H1 (cell line): ENCODE results near the gene WDR45. TPM values are rescaled to one million over a fixed set of nuclear protein-coding genes. Genes with fewer than 3 reads are reported as not detected.
A peak's percentile ranks its signal among the peaks of the same experiment; 100 is the strongest.

ENCODE experiments used
- ASH2L ChIP-seq: fragments of 200-600, 300-600 bp; sonication (generic); IDR thresholded peaks from one replicate; pipeline ENCODE4 v1.7.1; 2017; ENCODE audit warnings: low read length
- NANOG ChIP-seq: IDR thresholded peaks from 2 replicates; pipeline ENCODE4 v1.6.1; 2011; ENCODE audit warnings: low read length, low read depth, mild to moderate bottlenecking, inconsistent platforms; ENCODE audit not compliant: insufficient read depth, poor library complexity, severe bottlenecking
- NRF1 ChIP-seq: IDR thresholded peaks from 2 replicates; pipeline ENCODE4 v1.6.1; 2011; ENCODE audit warnings: mild to moderate bottlenecking, low read depth, low read length, improper control_type of control experiment
- POLR2AphosphoS5 ChIP-seq: IDR thresholded peaks from 2 replicates; pipeline ENCODE4 v1.6.1; 2011; ENCODE audit warnings: low read depth, low read length
- RBBP5 ChIP-seq: IDR thresholded peaks from 2 replicates; pipeline ENCODE4 v1.7.1; 2012; ENCODE audit warnings: low read depth, mild to moderate bottlenecking, inconsistent platforms, low read length, moderate library complexity, borderline replicate concordance
- RFX5 ChIP-seq: IDR thresholded peaks from 2 replicates; pipeline ENCODE4 v1.6.1; 2011; ENCODE audit warnings: low read depth, low read length, improper control_type of control experiment, borderline replicate concordance
- RXRA ChIP-seq: IDR thresholded peaks from 2 replicates; pipeline ENCODE4 v1.6.1; 2011; ENCODE audit warnings: low read depth, mild to moderate bottlenecking, low read length, moderate library complexity; ENCODE audit not compliant: insufficient read depth
- SP2 ChIP-seq: IDR thresholded peaks from 2 replicates; pipeline ENCODE4 v1.6.1; 2012; ENCODE audit warnings: mild to moderate bottlenecking, low read length, inconsistent platforms
- SUZ12 ChIP-seq: fragments of 200-600 bp; sonication (generic); IDR thresholded peaks from 2 replicates; pipeline ENCODE4 v1.6.1; 2012; ENCODE audit warnings: mild to moderate bottlenecking, inconsistent platforms, low read length, moderate library complexity, mixed read lengths
- polyA plus RNA-seq, 7 experiments: library from polyadenylated mRNA; depleted of rRNA in 3 of 7; stranded (reverse) in 5 of 7; unstranded in 2 of 7; fragments of >200 nt in 5 of 7; fragments of 200-250 nt in 2 of 7; gene quantifications; 1 replicate in 5 of 7; 2 replicates in 1 of 7; 4 replicates in 1 of 7; pipeline versions ENCODE4 v1.2.1 to v1.2.3, GENCODE V29; 2011 to 2013; ENCODE audit warnings: missing spikeins in 2 of 7, mixed read lengths in 2 of 7
- total RNA-seq: library from RNA; stranded (reverse); fragmentation: NEBNext Ultra II Directional; extraction: Animal tissue kit (Norgen Biotek cat#: 25700); gene quantifications from 2 replicates; pipeline ENCODE4 v1.2.1, GENCODE V29; 2021
- TF ChIP-seq, protein P1 (sequence below): IDR thresholded peaks from 2 replicates; pipeline ENCODE4 v1.6.1; 2012; ENCODE audit warnings: inconsistent platforms
- TF ChIP-seq, protein P2 (sequence below): IDR thresholded peaks from 2 replicates; pipeline ENCODE4 v1.6.1; 2011; ENCODE audit warnings: low read depth, mild to moderate bottlenecking, low read length; ENCODE audit not compliant: insufficient read depth
- TF ChIP-seq, protein P3 (sequence below): IDR thresholded peaks from 2 replicates; pipeline ENCODE4 v1.6.1; 2012; ENCODE audit warnings: inconsistent platforms

The WDR45 gene
- total and polyA plus RNA-seq, 2 of the 8 experiments (the other 6 are each of a cell fraction or from before 2014, with no cell fraction given) = 27.9 to 49.7 TPM

DNA sequence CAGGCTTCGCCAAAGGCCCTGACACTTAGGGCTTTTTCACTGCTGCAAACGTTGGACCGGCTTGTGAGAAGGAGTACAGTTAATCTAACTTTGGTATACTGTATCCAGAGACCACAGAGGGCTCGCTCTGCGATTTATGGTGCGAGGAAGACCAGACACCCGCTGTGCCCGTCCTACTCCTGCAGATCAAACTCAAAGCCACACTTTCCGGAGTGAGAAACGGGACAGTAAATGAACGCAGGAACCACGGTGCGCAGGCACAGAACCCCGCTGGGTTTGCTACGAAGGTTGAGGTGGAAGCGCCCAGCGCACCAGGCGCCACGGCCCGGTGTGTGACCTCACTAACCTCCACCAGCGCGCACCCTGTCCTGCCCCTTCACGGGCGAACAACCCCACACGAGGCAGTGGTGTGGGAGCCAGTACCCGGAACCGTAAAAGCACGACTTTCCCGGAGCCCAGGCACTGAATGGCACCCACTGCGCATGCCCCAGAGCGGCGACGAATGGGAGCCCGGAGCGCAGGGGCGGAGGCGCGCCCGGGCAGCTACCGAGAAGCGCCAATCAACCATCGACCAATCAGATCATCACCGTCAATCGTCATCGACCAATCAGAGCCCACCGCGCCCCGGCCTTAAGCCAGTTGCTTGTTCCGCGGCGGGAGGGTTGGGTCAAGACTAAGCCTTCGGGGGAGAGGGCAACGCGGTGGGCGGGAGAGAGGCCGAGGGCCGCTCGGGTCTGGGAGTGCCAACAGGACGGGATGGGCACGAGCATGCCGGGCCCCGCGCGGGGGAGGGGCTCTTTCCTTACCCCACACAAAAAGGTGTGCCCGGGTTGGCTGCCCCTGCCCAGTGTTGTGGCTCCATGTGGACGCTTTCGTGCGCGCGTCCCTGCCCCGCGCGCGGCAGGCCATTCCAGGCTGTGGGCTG lies 21.3 kb upstream of the WDR45 start (continued):
- TF ChIP-seq, protein P1, sequence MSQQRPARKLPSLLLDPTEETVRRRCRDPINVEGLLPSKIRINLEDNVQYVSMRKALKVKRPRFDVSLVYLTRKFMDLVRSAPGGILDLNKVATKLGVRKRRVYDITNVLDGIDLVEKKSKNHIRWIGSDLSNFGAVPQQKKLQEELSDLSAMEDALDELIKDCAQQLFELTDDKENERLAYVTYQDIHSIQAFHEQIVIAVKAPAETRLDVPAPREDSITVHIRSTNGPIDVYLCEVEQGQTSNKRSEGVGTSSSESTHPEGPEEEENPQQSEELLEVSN = peak; percentile 51
- TF ChIP-seq SUZ12 = no peak
- peak; percentile 78 for TF ChIP-seq NRF1
- peak; percentile 43 for TF ChIP-seq ASH2L
- TF ChIP-seq, protein P2, sequence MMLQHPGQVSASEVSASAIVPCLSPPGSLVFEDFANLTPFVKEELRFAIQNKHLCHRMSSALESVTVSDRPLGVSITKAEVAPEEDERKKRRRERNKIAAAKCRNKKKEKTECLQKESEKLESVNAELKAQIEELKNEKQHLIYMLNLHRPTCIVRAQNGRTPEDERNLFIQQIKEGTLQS = no peak
- TF ChIP-seq, protein P3, sequence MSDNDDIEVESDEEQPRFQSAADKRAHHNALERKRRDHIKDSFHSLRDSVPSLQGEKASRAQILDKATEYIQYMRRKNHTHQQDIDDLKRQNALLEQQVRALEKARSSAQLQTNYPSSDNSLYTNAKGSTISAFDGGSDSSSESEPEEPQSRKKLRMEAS = 0 out of 2 replicates have a peak, but pooled peaks have one; percentile 3
- TF ChIP-seq SP2 = peak; percentile 29; the same call in 1 of the 2 replicates
- TF ChIP-seq RBBP5 = peak; percentile 83; the same call in 1 of the 2 replicates
- TF ChIP-seq RFX5 = no peak
- TF ChIP-seq RXRA = no peak
- TF ChIP-seq POLR2AphosphoS5 = 0 out of 2 replicates have a peak, but pooled peaks have one; percentile 31
- TF ChIP-seq NANOG = no peak
